KBM-7 (cell line): ENCODE data around the gene TNFSF10.
A peak's percentile ranks its signal among the peaks of the same experiment; 100 is the strongest.
"Not testable (repeated sequence)": the region's sequence is repeated elsewhere in the genome, so short reads cannot be mapped to it uniquely, and the experiment has no call there.

ENCODE experiments used
- DNase-seq: peaks from one replicate; pipeline ENCODE4 v3.0.0-alpha.2; 2015
- in situ Hi-C: fragments of 300-500 bp; cut with MboI; formaldehyde crosslinking; loops from 2 replicates; pipeline ENCODE4 v1.14.3; 2020; ENCODE audit warnings: low sequenced_read_pairs, low pct_unique_long_range_greater_than_20kb, mixed read lengths

TNFSF10 gene

GRCh38 chr3:172522871-172523818, at the start of gene TNFSF10:
TSS of gene TNFSF10 (minus strand) at chr3:172523430. CDS start at chr3:172523384, 46 bp downstream.
- in situ Hi-C loops = no loop called here
- DNase-seq = peak; percentile 93

GRCh38 chr3:172569128-172570008, 46.1 kb upstream of the TNFSF10 start:
- in situ Hi-C loops = no loop called here

GRCh38 chr3:172568701-172569100, 45.5 kb upstream of the TNFSF10 start:
- in situ Hi-C loops = no loop called here
- DNase-seq = peak; percentile 65

More at GRCh38 chr3:172569128-172570008, 46.1 kb upstream of the TNFSF10 start:
- no peak for DNase-seq

GRCh38 chr3:172566785-172567184, 43.6 kb upstream of the TNFSF10 start:
- in situ Hi-C loops, DNase-seq: not testable (repeated sequence)

- no peak for DNase-seq
- in situ Hi-C loops = no loop called here
Measured at GRCh38 chr3:172564499-172564898, 41.3 kb upstream of the TNFSF10 start.

GRCh38 chr3:172562871-172563865, 39.9 kb upstream of the TNFSF10 start:
- in situ Hi-C loops = no loop called here
- DNase-seq = peak; percentile 59

GRCh38 chr3:172561897-172562640, 38.8 kb upstream of the TNFSF10 start:
- DNase-seq = no peak
- in situ Hi-C loops = no loop called here

GRCh38 chr3:172560586-172560985, 37.4 kb upstream of the TNFSF10 start:
- in situ Hi-C loops = no loop called here
- no peak for DNase-seq

GRCh38 chr3:172560026-172560425, 36.8 kb upstream of the TNFSF10 start:
- in situ Hi-C loops = no loop called here
- DNase-seq = no peak

GRCh38 chr3:172559020-172559419, 35.8 kb upstream of the TNFSF10 start:
- in situ Hi-C loops = no loop called here
- peak; percentile 54 for DNase-seq

- in situ Hi-C loops = no loop called here
- no peak for DNase-seq
Measured at GRCh38 chr3:172557515-172558220, 34.4 kb upstream of the TNFSF10 start.

- no peak for DNase-seq
- in situ Hi-C loops = no loop called here
Measured at GRCh38 chr3:172553526-172554252, 30.5 kb upstream of the TNFSF10 start.

- DNase-seq = no peak
- in situ Hi-C loops = no loop called here
Measured at GRCh38 chr3:172552607-172553006, 29.4 kb upstream of the TNFSF10 start.

- no peak for DNase-seq
Measured at GRCh38 chr3:172551874-172552273, 28.6 kb upstream of the TNFSF10 start.

GRCh38 chr3:172550347-172550943, 27.2 kb upstream of the TNFSF10 start:
- in situ Hi-C loops = no loop called here
- DNase-seq = no peak

More at GRCh38 chr3:172551874-172552273, 28.6 kb upstream of the TNFSF10 start:
- in situ Hi-C loops = no loop called here

- in situ Hi-C loops = no loop called here
- no peak for DNase-seq
Measured at GRCh38 chr3:172549144-172549543, 25.9 kb upstream of the TNFSF10 start.
